HFFc6 (cell line): Measurements from ENCODE around the gene PFDN5. TPM values are rescaled to one million over a fixed set of nuclear protein-coding genes. Genes with fewer than 3 reads are reported as not detected.

ENCODE experiments used
- DNase-seq: peaks from one replicate; pipeline ENCODE4 v3.0.0-alpha.2; 2018
- H3K27ac Mint-ChIP-seq: 2 replicates; pipeline ENCODE4 v1.8.0; 2020; ENCODE audit warnings: mild to moderate bottlenecking, mixed read lengths
- H3K27me3 Mint-ChIP-seq: 2 replicates; pipeline ENCODE4 v1.8.0; 2021; ENCODE audit warnings: mild to moderate bottlenecking, moderate library complexity, mixed read lengths; ENCODE audit not compliant: insufficient read depth
- H3K36me3 Mint-ChIP-seq: 2 replicates; pipeline ENCODE4 v1.8.0; 2021; ENCODE audit warnings: low read depth, mixed read lengths
- H3K4me1 Mint-ChIP-seq: 2 replicates; pipeline ENCODE4 v1.8.0; 2020; ENCODE audit warnings: low read depth, mixed read lengths
- H3K4me3 Mint-ChIP-seq: 2 replicates; pipeline ENCODE4 v1.8.0; 2020; ENCODE audit warnings: mild to moderate bottlenecking, moderate library complexity, mixed read lengths
- H3K9me3 Mint-ChIP-seq: 2 replicates; pipeline ENCODE4 v1.8.0; 2020; ENCODE audit warnings: mild to moderate bottlenecking, mixed read lengths
- CTCF ChIP-seq: fragments of 200-600 bp; sonication (generic); IDR thresholded peaks from 2 replicates; pipeline ENCODE4 v1.5.0; 2021; ENCODE audit warnings: antibody characterized with exemption, mild to moderate bottlenecking
- total RNA-seq, 6 experiments: library from RNA; stranded (reverse); fragmentation: NEBNext Ultra II Directional; extraction: Animal tissue kit (Norgen Biotek cat#: 25700); gene quantifications; 2 replicates in 1 of 6; 3 replicates in 5 of 6; pipeline ENCODE4 v1.2.3, GENCODE V29; 2021

PFDN5 gene
- total RNA-seq, 6 experiments from 2014 or later, result 502 to 568 (median 534) TPM

- H3K27ac Mint-ChIP-seq, result no peak overlapping the region
- no peak for DNase-seq
- H3K4me1 Mint-ChIP-seq, result peaks cover 26% of the 10 kb centered on the region
- no peaks in the 10 kb centered on the region for H3K36me3 Mint-ChIP-seq
- H3K4me3 Mint-ChIP-seq, result peak overlapping the region; percentile 64
- H3K9me3 Mint-ChIP-seq, result no peaks in the 10 kb centered on the region
- H3K27me3 Mint-ChIP-seq, result peaks cover 11% of the 10 kb centered on the region
- TF ChIP-seq CTCF, result no peak
These were observed 49.1 kb downstream of the PFDN5 start for GRCh38 chr12:53344487-53344823.

- peak; percentile 71 for TF ChIP-seq CTCF
- H3K4me1 Mint-ChIP-seq, result peaks cover 26% of the 10 kb centered on the region
- H3K9me3 Mint-ChIP-seq, result no peaks in the 10 kb centered on the region
- H3K27ac Mint-ChIP-seq, result peak overlapping the region; percentile 87
- H3K36me3 Mint-ChIP-seq, result no peaks in the 10 kb centered on the region
- peak overlapping the region; percentile 96 for H3K4me3 Mint-ChIP-seq
- peak; percentile 37 for DNase-seq
- H3K27me3 Mint-ChIP-seq, result peaks cover 11% of the 10 kb centered on the region
These were observed 49.6 kb downstream of the PFDN5 start for GRCh38 chr12:53344824-53345485.

- Mint-ChIP-seq H3K9me3 (no peaks in the 10 kb centered on the region), H3K4me1 (peaks cover 26% of the 10 kb centered on the region), H3K36me3 (no peaks in the 10 kb centered on the region), H3K27me3 (peaks cover 9% of the 10 kb centered on the region), H3K27ac (peak overlapping the region; percentile 87), H3K4me3 (peak overlapping the region; percentile 96)
- DNase-seq, result no peak
- peak; percentile 24 for TF ChIP-seq CTCF
These were observed 50.3 kb downstream of the PFDN5 start for GRCh38 chr12:53345486-53346188.

- Mint-ChIP-seq H3K4me1 (peaks cover 26% of the 10 kb centered on the region), H3K27me3 (peaks cover 3% of the 10 kb centered on the region; the same call in 1 of the 2 replicates), H3K9me3 (no peaks in the 10 kb centered on the region), H3K36me3 (no peaks in the 10 kb centered on the region), H3K4me3 (no peak overlapping the region), H3K27ac (peak overlapping the region; percentile 41; the same call in 1 of the 2 replicates)
- DNase-seq, result no peak
- no peak for TF ChIP-seq CTCF
These were observed 51.1 kb downstream of the PFDN5 start for GRCh38 chr12:53346491-53346890.

- Mint-ChIP-seq H3K4me3 (no peak overlapping the region), H3K4me1 (peaks cover 34% of the 10 kb centered on the region), H3K27me3 (peaks cover 2% of the 10 kb centered on the region; the same call in 1 of the 2 replicates), H3K27ac (no peak overlapping the region), H3K36me3 (no peaks in the 10 kb centered on the region), H3K9me3 (no peaks in the 10 kb centered on the region)
- no peak for TF ChIP-seq CTCF
- DNase-seq, result no peak
These were observed 52.6 kb downstream of the PFDN5 start for GRCh38 chr12:53347905-53348304.

Other genes with a start within 250 kb of the PFDN5 start
- gene TNS2, start 245.5 kb upstream of the PFDN5 start, total RNA-seq, result 10 to 100 TPM; 44.3 to 69.2 (median 58.9) TPM
- 10 to 100 TPM; 50.5 to 59.4 (median 54.9) TPM for gene SPRYD3, start 216.2 kb upstream of the PFDN5 start, total RNA-seq
- gene IGFBP6, start 197.9 kb upstream of the PFDN5 start, total RNA-seq, result 100 to 1,000 TPM; 317 to 444 (median 430) TPM
- under 1 TPM; 0.12 to 0.34 (median 0.18) TPM for gene SOAT2, start 192.1 kb upstream of the PFDN5 start, total RNA-seq
- 10 to 100 TPM; 17.3 to 25.7 (median 19.3) TPM for gene ZNF740, start 114.8 kb upstream of the PFDN5 start, total RNA-seq
- gene CSAD, start 114.6 kb upstream of the PFDN5 start, total RNA-seq, result 10 to 100 TPM; 13.9 to 17.1 (median 16.0) TPM
- gene ITGB7, start 88.3 kb upstream of the PFDN5 start, total RNA-seq, result 1 to 10 TPM in 3 of 6 experiments, under 1 TPM in 3; 0.35 to 1.5 (median 0.93) TPM
- gene RARG, start 63.3 kb upstream of the PFDN5 start, total RNA-seq, result 10 to 100 TPM; 47.2 to 80.5 (median 71.0) TPM
- 10 to 100 TPM in 5 of 6 experiments, 1 to 10 TPM in 1; 7.0 to 16.1 (median 14.1) TPM for gene ESPL1, start 27.2 kb upstream of the PFDN5 start, total RNA-seq
- gene MYG1, start 4.2 kb downstream of the PFDN5 start, total RNA-seq, result 10 to 100 TPM; 59.8 to 76.0 (median 68.3) TPM
- 10 to 100 TPM; 44.0 to 63.5 (median 54.0) TPM for gene AAAS, start 26.1 kb downstream of the PFDN5 start, total RNA-seq
- not detected for gene SP7, start 40.8 kb downstream of the PFDN5 start, total RNA-seq
- 10 to 100 TPM; 38.2 to 51.8 (median 43.5) TPM for gene SP1, start 84.6 kb downstream of the PFDN5 start, total RNA-seq
- gene AMHR2, start 128.3 kb downstream of the PFDN5 start, total RNA-seq, result not detected
- gene PRR13, start 146.2 kb downstream of the PFDN5 start, total RNA-seq, result 100 to 1,000 TPM; 122 to 188 (median 165) TPM
- gene PCBP2, start 156.6 kb downstream of the PFDN5 start, total RNA-seq, result 100 to 1,000 TPM; 763 to 969 (median 874) TPM
- 10 to 100 TPM; 21.2 to 26.5 (median 23.5) TPM for gene MAP3K12, start 203.9 kb downstream of the PFDN5 start, total RNA-seq
- gene TARBP2, start 205.7 kb downstream of the PFDN5 start, total RNA-seq, result 10 to 100 TPM; 35.1 to 41.7 (median 37.1) TPM
- not detected for gene NPFF, start 211.9 kb downstream of the PFDN5 start, total RNA-seq